Measurements from ENCODE around the gene ARHGEF10L. TPM values are rescaled to one million over a fixed set of nuclear protein-coding genes. Genes with fewer than 3 reads are reported as not detected.

Gene ARHGEF10L
- total and polyA plus RNA-seq, 8 donors = 36.2 to 104 (median 52.8) TPM

DNA sequence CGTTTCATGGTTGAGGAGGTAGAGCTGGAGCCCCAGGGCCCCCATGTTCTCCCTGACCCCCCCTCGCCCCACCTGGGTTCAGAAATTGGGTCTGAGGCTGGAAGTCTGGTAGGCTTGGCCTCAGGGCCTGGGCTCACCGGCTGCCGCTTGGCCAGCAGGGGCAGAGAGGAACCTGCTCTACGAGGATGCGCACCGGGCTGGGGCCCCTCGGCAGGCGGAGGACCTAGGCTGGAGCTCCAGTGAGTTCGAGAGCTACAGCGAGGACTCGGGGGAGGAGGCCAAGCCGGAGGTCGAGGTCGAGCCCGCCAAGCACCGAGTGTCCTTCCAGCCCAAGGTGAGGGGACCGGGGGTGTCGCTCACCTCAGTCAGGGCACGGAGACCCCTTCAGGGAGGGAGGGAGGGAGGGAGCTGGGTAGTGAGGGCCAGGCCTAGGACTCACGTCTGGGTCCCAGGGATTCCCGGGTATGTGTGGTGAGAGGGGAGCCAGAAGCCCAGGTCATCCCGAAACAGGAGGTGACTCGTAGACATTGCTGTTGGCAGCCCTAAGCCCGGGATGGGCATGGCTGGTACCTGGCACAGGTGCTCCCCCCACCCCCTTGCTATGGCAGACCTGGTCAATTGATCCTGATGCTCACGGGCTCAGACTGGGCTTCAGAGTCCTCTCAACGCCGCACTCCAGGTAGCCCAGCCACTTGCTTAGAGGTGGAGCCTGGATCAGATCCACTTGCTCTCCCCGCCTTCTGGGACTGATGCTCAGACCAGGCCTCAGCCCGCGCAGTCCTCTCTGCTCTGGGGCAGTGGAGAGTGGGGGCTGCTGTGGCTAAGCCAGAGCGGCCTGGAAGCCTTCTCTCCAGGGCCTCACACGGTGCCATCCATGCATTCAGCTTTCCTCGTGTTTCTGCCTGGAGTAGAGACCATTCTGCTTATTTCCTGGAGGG is 68.4 kb downstream of the ARHGEF10L start:
- intact Hi-C loops (cut with DNase I) = loop anchor here in 1 of 3 donors (10.0 kb wide), 1 partner anchor 103 kb away; no protein-coding TSS in a partner anchor
- no peaks in the 10 kb centered on the region for H3K27me3 ChIP-seq
- FAIRE-seq (no peak), ATAC-seq (no peak), DNase-seq (no peak)
- H3K4me3 ChIP-seq = no peak overlapping the region
- H3K9me3 ChIP-seq = no peaks in the 10 kb centered on the region
- peaks cover 0 to 5% (median 0%) of the 10 kb centered on the region in 3 donors for H3K4me1 ChIP-seq
- WGBS, 2 donors = 90 to 91% methylated on average over 34 of the region's 34 CpGs
- TF ChIP-seq, protein P1, sequence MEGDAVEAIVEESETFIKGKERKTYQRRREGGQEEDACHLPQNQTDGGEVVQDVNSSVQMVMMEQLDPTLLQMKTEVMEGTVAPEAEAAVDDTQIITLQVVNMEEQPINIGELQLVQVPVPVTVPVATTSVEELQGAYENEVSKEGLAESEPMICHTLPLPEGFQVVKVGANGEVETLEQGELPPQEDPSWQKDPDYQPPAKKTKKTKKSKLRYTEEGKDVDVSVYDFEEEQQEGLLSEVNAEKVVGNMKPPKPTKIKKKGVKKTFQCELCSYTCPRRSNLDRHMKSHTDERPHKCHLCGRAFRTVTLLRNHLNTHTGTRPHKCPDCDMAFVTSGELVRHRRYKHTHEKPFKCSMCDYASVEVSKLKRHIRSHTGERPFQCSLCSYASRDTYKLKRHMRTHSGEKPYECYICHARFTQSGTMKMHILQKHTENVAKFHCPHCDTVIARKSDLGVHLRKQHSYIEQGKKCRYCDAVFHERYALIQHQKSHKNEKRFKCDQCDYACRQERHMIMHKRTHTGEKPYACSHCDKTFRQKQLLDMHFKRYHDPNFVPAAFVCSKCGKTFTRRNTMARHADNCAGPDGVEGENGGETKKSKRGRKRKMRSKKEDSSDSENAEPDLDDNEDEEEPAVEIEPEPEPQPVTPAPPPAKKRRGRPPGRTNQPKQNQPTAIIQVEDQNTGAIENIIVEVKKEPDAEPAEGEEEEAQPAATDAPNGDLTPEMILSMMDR (IDR thresholded peaks at IDR 0.05) = no peak
- H3K36me3 ChIP-seq = peaks cover 2 to 75% (median 14%) of the 10 kb centered on the region in 3 donors
- H3K27ac ChIP-seq = no peak overlapping the region

DNA sequence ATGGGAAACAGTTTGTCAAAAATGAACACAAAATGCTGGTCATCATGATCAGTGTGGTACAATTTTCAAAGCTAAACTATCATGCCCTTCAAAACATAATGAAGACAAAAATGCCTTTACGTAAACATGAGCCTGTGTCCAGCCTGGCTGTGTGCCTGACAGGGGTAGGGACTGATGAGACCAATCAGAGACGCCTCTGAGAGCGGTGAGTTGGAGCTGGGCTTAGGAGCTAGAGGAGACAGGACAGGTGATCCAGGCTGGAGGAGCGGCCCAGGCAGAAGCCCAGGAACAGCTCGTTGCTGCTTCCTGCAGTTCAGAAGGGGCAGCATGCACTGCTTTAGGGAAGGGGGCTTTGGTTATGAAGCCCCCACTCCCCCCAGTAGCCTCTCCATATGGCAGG is 70.0 kb downstream of the ARHGEF10L start:
- ATAC-seq (no peak), DNase-seq (no peak)

DNA sequence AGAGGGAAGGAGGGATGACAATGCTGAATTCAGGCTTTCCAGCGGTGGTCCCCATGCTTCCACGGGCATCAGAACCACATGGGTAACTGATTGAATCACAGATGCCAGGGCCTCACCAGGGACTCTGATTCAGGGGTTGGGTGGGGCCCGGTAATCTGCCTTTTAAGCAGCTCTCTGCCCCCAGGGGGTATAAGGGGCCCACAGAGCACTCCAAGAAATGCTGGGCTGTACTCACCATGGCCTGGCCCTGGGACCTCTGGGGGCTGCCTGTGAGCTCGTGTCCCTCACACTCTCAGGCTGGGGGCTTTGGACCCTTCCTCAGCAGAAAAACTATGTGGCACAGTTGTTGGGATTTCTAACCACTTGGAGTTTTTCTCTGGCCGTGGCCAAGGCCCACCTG is 70.6 kb downstream of the ARHGEF10L start:
- TF ChIP-seq, protein P1 (IDR thresholded peaks at IDR 0.05) = no peak
- no peak for ATAC-seq
- H3K27me3 ChIP-seq = no peaks in the 10 kb centered on the region
- H3K4me1 ChIP-seq = peaks cover 0 to 5% (median 0%) of the 10 kb centered on the region in 3 donors
- no peak for FAIRE-seq
- WGBS, 2 donors = 89 to 91% methylated on average over 5 of the region's 5 CpGs
- DNase-seq = no peak
- H3K9me3 ChIP-seq = no peaks in the 10 kb centered on the region
- no peak overlapping the region for H3K4me3 ChIP-seq
- intact Hi-C loops (cut with DNase I) = no loop called here
- H3K27ac ChIP-seq = no peak overlapping the region
- peaks cover 2 to 64% (median 14%) of the 10 kb centered on the region in 3 donors for H3K36me3 ChIP-seq

More for the DNA sequence above, 70.0 kb downstream of the ARHGEF10L start:
- Histone ChIP-seq H3K9me3 (no peaks in the 10 kb centered on the region), H3K27me3 (no peaks in the 10 kb centered on the region), H3K4me1 (peaks cover 0 to 5% (median 0%) of the 10 kb centered on the region in 3 donors), H3K27ac (no peak overlapping the region), H3K4me3 (no peak overlapping the region), H3K36me3 (peaks cover 2 to 70% (median 14%) of the 10 kb centered on the region in 3 donors)
- no peak for FAIRE-seq
- WGBS, 2 donors = 92% methylated on average over 5 of the region's 5 CpGs
- TF ChIP-seq, protein P1 (IDR thresholded peaks at IDR 0.05) = no peak
- intact Hi-C loops (cut with DNase I) = loop anchor here in 1 of 3 donors (10.0 kb wide), 1 partner anchor 105 kb away; no protein-coding TSS in a partner anchor

DNA sequence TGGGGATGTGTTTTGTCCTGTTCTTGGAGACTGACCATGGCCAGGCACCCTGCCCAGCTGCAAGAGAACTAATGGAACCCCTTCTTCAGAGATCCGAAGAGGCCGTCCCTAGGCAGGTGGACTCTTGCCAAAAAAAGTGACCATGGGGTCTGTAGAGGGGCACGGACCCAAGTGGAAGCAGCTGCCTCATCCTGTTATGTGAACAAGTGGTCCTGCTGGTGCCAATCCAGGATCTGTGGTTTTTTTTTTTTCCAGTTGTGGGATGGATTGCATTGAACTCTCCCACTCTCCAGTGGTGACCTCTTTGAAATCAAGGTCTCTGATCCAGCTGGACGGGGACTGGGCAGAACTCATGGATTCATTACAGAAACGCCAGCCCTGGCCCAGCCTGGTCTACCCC is 71.2 kb downstream of the ARHGEF10L start:
- Histone ChIP-seq H3K36me3 (peaks cover 2 to 66% (median 12%) of the 10 kb centered on the region in 3 donors), H3K27ac (no peak overlapping the region), H3K9me3 (no peaks in the 10 kb centered on the region), H3K4me3 (no peak overlapping the region), H3K27me3 (no peaks in the 10 kb centered on the region), H3K4me1 (peaks cover 0 to 5% (median 0%) of the 10 kb centered on the region in 3 donors)
- DNase-seq (no peak), FAIRE-seq (no peak), ATAC-seq (no peak)
- TF ChIP-seq, protein P1 (IDR thresholded peaks at IDR 0.05) = no peak
- 86 to 89% methylated on average over 5 of the region's 5 CpGs for WGBS, 2 donors
- intact Hi-C loops (cut with DNase I) = no loop called here
